OCI-LY3 (cell line): ENCODE measurements around the gene PRDM5.

Experiments
- H2AFZ ChIP-seq: fragments of 200-600, 300-600 bp; shearing (Covaris generic); 2 replicates; pipeline ENCODE4 v1.6.0; 2014; ENCODE audit warnings: antibody characterized with exemption, low read depth, low read length
- H3K27ac ChIP-seq: fragments of 200-600, 300-600 bp; sonication (generic); 2 replicates; pipeline ENCODE4 v1.5.1; 2014; ENCODE audit warnings: mild to moderate bottlenecking, low read length, moderate library complexity, mixed read lengths
- H3K27me3 ChIP-seq: fragments of 200-600, 300-600 bp; sonication (generic); 2 replicates; pipeline ENCODE4 v1.6.1; 2014; ENCODE audit warnings: low read depth, low read length, mixed read lengths
- H3K36me3 ChIP-seq: fragments of 200-600, 300-600 bp; sonication (generic); replicated peaks from 2 replicates; pipeline ENCODE3; 2014; ENCODE audit warnings: low read depth, low read length, mixed read lengths
- H3K4me1 ChIP-seq: fragments of 300-600, 200-600 bp; sonication (generic); 2 replicates; pipeline ENCODE4 v1.6.1; 2014; ENCODE audit warnings: low read length, mixed read lengths
- H3K4me2 ChIP-seq: fragments of 200-600, 300-600 bp; sonication (generic); 2 replicates; pipeline ENCODE4 v1.6.1; 2014; ENCODE audit warnings: low read length, mixed read lengths
- H3K4me3 ChIP-seq: fragments of 300-600, 200-600 bp; sonication (generic); 2 replicates; pipeline ENCODE4 v1.5.1; 2014; ENCODE audit warnings: antibody characterized with exemption, mild to moderate bottlenecking, low read length, moderate library complexity
- H3K79me2 ChIP-seq: fragments of 300-600, 200-600 bp; shearing (Covaris generic); 2 replicates; pipeline ENCODE4 v1.6.1; 2014; ENCODE audit warnings: mild to moderate bottlenecking, low read length, mixed read lengths
- H3K9ac ChIP-seq: fragments of 300-600, 200-600 bp; shearing (Covaris generic); 2 replicates; pipeline ENCODE4 v1.6.0; 2014; ENCODE audit warnings: mild to moderate bottlenecking, low read length, moderate library complexity
- H3K9me3 ChIP-seq: fragments of 200-600, 300-600 bp; shearing (Covaris generic); 2 replicates; pipeline ENCODE4 v1.6.1; 2014; ENCODE audit warnings: low read length, mixed read lengths; ENCODE audit not compliant: insufficient read depth
- H4K20me1 ChIP-seq: fragments of 200-600, 300-600 bp; sonication (generic); 2 replicates; pipeline ENCODE4 v1.6.1; 2016; ENCODE audit warnings: low read length, mixed read lengths; ENCODE audit not compliant: insufficient read depth
- CTCF ChIP-seq: fragments of 200-600, 300-600 bp; sonication (generic); IDR thresholded peaks from 2 replicates; pipeline ENCODE4 v1.5.1; 2014; ENCODE audit warnings: antibody characterized with exemption, low read length, low read depth
- EZH2phosphoT487 ChIP-seq: fragments of 200-600 bp; shearing (Covaris generic); IDR thresholded peaks from 2 replicates; pipeline ENCODE4 v1.6.1; 2018; ENCODE audit warnings: antibody characterized with exemption, mixed run types, low read depth

Gene PRDM5

DNA sequence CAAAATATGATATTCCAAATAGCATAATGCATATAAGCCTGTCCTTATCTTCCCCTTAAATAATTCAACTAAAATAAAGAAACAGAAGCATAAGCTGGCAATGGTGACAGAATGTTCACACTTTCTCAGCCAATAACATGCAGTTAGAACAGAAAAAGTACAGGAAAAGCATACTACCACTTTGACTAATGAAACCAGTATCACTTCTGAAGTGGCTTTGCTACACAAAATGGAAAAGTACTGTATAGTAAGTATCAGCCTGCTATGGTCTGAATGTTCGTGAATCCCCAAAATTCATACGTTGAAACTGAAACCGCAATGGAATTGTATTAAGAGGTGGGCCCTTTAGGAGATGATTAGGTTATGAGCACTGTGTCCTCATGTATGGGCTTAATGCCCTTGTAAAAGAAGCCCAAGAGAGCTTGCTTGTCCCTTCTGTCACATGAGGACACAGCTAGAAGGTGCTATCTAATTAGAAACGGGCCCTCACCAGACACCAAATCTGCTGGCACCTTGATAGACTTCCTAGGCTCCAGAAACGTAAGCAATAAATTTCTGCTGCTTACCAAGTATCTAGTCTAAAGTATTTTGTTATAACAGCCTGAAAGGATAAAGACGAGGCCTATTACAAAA lies 102.6 kb downstream of the PRDM5 start:
- Histone ChIP-seq H4K20me1 (no peaks in the 10 kb centered on the region), H3K27me3 (no peaks in the 10 kb centered on the region), H3K4me1 (peaks cover 20% of the 10 kb centered on the region), H2AFZ (no peak overlapping the region), H3K4me2 (peak overlapping the region; percentile 42), H3K4me3 (no peak overlapping the region), H3K27ac (0 out of 2 replicates have a peak overlapping the region, but pooled peaks have one; percentile 4), H3K9ac (no peak overlapping the region), H3K79me2 (no peaks in the 10 kb centered on the region), H3K9me3 (no peaks in the 10 kb centered on the region), H3K36me3 (no peaks in the 10 kb centered on the region)
- TF ChIP-seq CTCF (no peak), EZH2phosphoT487 (no peak)

DNA sequence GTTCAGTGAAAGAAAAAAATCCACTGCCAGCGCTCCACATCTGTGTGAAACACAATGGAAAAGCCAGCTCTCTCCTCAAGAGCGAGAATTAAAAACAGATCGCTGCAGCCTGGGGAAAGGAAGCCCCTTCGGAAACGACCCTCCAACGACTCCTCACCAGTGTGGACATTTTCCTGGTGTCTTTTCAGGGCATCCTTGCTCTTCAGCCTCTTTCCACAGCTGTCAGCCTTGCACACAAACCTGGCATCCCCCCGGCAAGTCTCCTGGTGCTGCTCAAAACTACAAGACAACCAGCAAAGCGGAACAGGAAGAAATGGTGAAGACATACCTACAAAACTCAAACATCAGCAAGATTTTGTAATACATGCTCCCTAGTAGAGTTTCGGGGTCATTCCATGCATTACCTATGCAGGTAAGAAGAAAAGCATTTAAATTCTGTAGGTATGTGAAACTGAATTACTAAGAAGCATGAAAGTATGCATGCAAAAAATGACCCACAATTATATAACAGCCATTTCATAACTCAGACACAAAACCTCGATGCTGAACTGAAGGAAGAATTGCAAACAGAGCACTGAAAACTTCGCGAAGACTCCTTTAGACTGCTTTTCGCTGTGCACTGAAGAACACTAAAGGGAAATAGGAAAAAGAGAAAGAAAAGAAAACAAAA lies 106.1 kb downstream of the PRDM5 start:
- H3K9ac ChIP-seq, result no peak overlapping the region

DNA sequence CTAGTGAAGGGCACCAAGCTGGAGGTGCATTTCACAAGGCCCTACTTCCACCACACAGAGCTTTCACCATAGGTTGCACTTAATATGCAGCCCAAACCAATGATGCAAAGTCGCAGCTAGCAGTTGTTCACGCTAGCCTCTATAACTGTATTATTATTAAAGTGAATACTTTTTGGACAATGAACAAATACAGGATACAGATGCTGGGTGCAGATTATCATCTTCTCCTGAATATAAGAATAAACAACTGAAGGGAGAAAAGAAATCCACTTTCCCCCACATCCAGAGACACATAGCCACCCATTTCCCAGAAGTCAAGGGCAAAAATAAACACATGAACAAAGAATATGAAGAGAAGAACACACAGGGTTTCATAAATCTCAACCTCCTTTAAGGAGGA lies 107.2 kb downstream of the PRDM5 start:
- no peaks in the 10 kb centered on the region for H3K9me3 ChIP-seq
- no peaks in the 10 kb centered on the region for H3K27me3 ChIP-seq
- H3K4me3 ChIP-seq, result no peak overlapping the region
- H3K4me1 ChIP-seq, result peaks cover 20% of the 10 kb centered on the region
- TF ChIP-seq EZH2phosphoT487 (no peak), CTCF (no peak)
- H3K36me3 ChIP-seq, result no peaks in the 10 kb centered on the region
- H3K9ac ChIP-seq, result no peak overlapping the region
- H4K20me1 ChIP-seq, result no peaks in the 10 kb centered on the region
- no peak overlapping the region for H2AFZ ChIP-seq
- no peaks in the 10 kb centered on the region for H3K79me2 ChIP-seq
- H3K27ac ChIP-seq, result no peak overlapping the region
- no peak overlapping the region for H3K4me2 ChIP-seq

More for the DNA sequence above, 106.1 kb downstream of the PRDM5 start:
- H3K36me3 ChIP-seq, result no peaks in the 10 kb centered on the region
- no peak for TF ChIP-seq CTCF
- TF ChIP-seq EZH2phosphoT487, result no peak
- peak overlapping the region; percentile 3; the same call in 1 of the 2 replicates for H2AFZ ChIP-seq
- H3K27me3 ChIP-seq, result no peaks in the 10 kb centered on the region
- no peaks in the 10 kb centered on the region for H4K20me1 ChIP-seq
- H3K4me3 ChIP-seq, result peak overlapping the region; percentile 40
- H3K4me2 ChIP-seq, result peak overlapping the region; percentile 52
- H3K9me3 ChIP-seq, result no peaks in the 10 kb centered on the region
- H3K4me1 ChIP-seq, result peaks cover 20% of the 10 kb centered on the region
- H3K27ac ChIP-seq, result no peak overlapping the region
- H3K79me2 ChIP-seq, result no peaks in the 10 kb centered on the region

DNA sequence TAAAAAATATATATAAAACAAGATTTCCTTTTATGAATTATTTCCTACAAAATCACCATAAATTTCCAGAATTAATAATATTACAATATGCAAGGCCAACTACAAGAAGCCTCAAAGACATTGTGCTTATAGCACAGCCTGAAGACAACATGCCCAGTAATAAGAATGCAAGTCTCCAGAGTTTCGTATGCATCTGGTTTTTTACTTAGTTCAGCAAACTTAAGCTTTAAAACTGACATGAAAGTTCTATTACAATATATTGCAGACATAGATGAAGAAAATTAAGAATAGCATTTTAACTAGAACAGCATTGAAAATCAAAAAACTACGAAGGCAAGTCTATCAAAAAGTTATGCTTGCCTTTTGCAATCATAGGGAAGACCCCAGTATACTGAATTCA lies 107.6 kb downstream of the PRDM5 start:
- H3K79me2 ChIP-seq, result no peaks in the 10 kb centered on the region
- no peak overlapping the region for H2AFZ ChIP-seq
- no peak overlapping the region for H3K9ac ChIP-seq
- no peak overlapping the region for H3K27ac ChIP-seq
- no peaks in the 10 kb centered on the region for H3K9me3 ChIP-seq
- TF ChIP-seq CTCF (no peak), EZH2phosphoT487 (no peak)
- no peaks in the 10 kb centered on the region for H4K20me1 ChIP-seq
- H3K36me3 ChIP-seq, result no peaks in the 10 kb centered on the region
- no peak overlapping the region for H3K4me2 ChIP-seq
- no peak overlapping the region for H3K4me3 ChIP-seq
- H3K4me1 ChIP-seq, result peaks cover 15% of the 10 kb centered on the region
- no peaks in the 10 kb centered on the region for H3K27me3 ChIP-seq
